Ishikawa (cell line): ENCODE measurements around the gene PTPRD.

Experiments used
- CEBPB ChIP-seq: IDR thresholded peaks from 2 replicates; pipeline ENCODE4 v1.6.1; 2012
- FOXM1 ChIP-seq: IDR thresholded peaks from 2 replicates; pipeline ENCODE4 v1.6.1; 2012; ENCODE audit warnings: low read depth, borderline replicate concordance
- RAD21 ChIP-seq: IDR thresholded peaks from 2 replicates; pipeline ENCODE4 v1.6.1; 2012; ENCODE audit warnings: low read depth
- TAF1 ChIP-seq: IDR thresholded peaks from 2 replicates; pipeline ENCODE4 v1.6.1; 2012; ENCODE audit warnings: low read depth, mild to moderate bottlenecking
- TCF12 ChIP-seq: IDR thresholded peaks from 2 replicates; pipeline ENCODE4 v1.6.1; 2012; ENCODE audit warnings: low read depth

GRCh38 chr9:9499546-9499945 lies 1113.3 kb downstream of the PTPRD start:
- no peak for TF ChIP-seq RAD21
- TF ChIP-seq TCF12 = no peak
- TF ChIP-seq TAF1 = no peak
- TF ChIP-seq CEBPB = no peak
- TF ChIP-seq FOXM1 = no peak
